Right lobe of liver (tissue), 6 donors: ENCODE data around the gene TAF3. TPM values are rescaled to one million over a fixed set of nuclear protein-coding genes. Genes with fewer than 3 reads are reported as not detected.

Source experiments
- ATAC-seq, 4 donors: fragments of 200-7000 bp; cut with Tn5 transposase; one replicate each; pipeline ENCODE4 v1.9.1; 2020; ENCODE audit warnings: mild to moderate bottlenecking in 4 of 4, moderate library complexity in 4 of 4
- DNase-seq, 3 donors: peaks; one replicate each; pipeline ENCODE4 v3.0.0-alpha.2; 2020
- H3K27ac ChIP-seq, 3 donors: fragments of 200-600 bp; one replicate each; pipeline ENCODE4 v1.8.0; 2022
- H3K27me3 ChIP-seq, 2 donors: fragments of 200-600 bp; one replicate each; pipeline ENCODE4 v1.8.0; 2022
- H3K36me3 ChIP-seq, 4 donors: fragments of 200-600 bp; sonication (generic) in 1 of 4; one replicate each; pipeline versions ENCODE4 v1.5.1 to v1.8.0; 2017 to 2022; ENCODE audit warnings: control low read depth in 1 of 4
- H3K4me1 ChIP-seq, 4 donors: fragments of 200-600 bp; sonication (generic) in 1 of 4; one replicate each; pipeline versions ENCODE4 v1.5.1 to v1.8.0; 2017 to 2022; ENCODE audit warnings: control low read depth in 1 of 4
- H3K4me3 ChIP-seq, 3 donors: fragments of 200-600 bp; one replicate each; pipeline ENCODE4 v1.8.0; 2022
- H3K9me3 ChIP-seq, 4 donors: fragments of 200-600 bp; sonication (generic) in 1 of 4; one replicate each; pipeline versions ENCODE4 v1.5.1 to v1.8.0; 2017 to 2022; ENCODE audit warnings: control low read depth in 1 of 4
- POLR2A ChIP-seq: fragments of 450-650 bp; IDR thresholded peaks from one replicate; pipeline ENCODE4 v1.6.1; 2017; ENCODE audit warnings: antibody characterized with exemption, mild to moderate bottlenecking
- WGBS: methylation state at CpG from one replicate; pipeline ENCODE4 v1.1.6; 2018; ENCODE audit warnings: low coverage, low lambda C conversion rate; ENCODE audit not compliant: insufficient coverage; ENCODE audit errors: missing lambda C conversion rate; 5-methylcytosine and 5-hydroxymethylcytosine counted together
- intact Hi-C, 2 donors: fragments of 100-400 bp; cut with DNase I; formaldehyde crosslinking; loops; one replicate each; pipeline versions ENCODE4 v1.11.2 to v1.14.1; 2022
- total RNA-seq, 6 experiments: library from RNA; depleted of rRNA in 2 of 6; stranded (reverse); fragments of >200 nt in 2 of 6; fragmentation: NEBNext Ultra II Directional in 3 of 6; extraction: Animal tissue kit (Norgen Biotek cat#: 25700) in 3 of 6; gene quantifications; one replicate each; pipeline versions ENCODE4 v1.1.0 to v1.2.4, GENCODE V29; 2016 to 2023
- TF ChIP-seq, protein P1 (sequence below), 4 donors: fragments of 200-600 bp in 3 of 4; fragments of 450-650 bp in 1 of 4; IDR thresholded peaks; one replicate each; pipeline versions ENCODE4 v1.5.1 to v1.8.0; 2016 to 2022; ENCODE audit warnings: antibody characterized with exemption in 4 of 4, mild to moderate bottlenecking in 2 of 4
- donor health status: DM: no; HTN: yes; CAD: no.
- donor health status: DM: no; HTN: no; CAD: no.
- donor health status: DM: no; HTN: no; CAD: no.
- donor health status: DM: no; HTN: yes; CAD: no.
- donor health status: DM: no; HTN: yes; CAD: no.

TAF3 gene
- total RNA-seq, 6 experiments from 2014 or later, result 1.9 to 3.5 (median 3.0) TPM

DNA sequence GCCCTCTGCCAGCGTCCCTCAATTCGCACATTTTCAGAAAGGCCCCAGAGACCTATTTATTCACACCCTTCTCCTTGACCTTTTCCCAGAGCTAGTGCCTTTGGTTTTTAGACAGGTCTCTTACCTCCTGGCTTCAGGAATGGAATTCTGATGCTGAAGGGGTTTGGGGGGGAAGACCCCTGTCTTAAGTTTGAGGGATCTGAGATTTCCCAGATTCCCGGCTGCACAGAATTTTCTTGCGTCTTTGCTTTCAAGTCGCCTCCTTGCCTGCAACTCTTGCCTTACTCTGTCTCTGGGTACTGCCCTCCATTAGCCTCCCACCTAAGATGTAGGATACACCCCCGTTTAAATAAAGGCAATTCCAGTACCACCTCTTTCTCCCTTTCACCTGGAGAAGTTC, 238.1 kb downstream of the TAF3 start:
- intact Hi-C loops, result no loop called here
- Histone ChIP-seq H3K4me3 (peak overlapping the region; percentile 33 to 59 (median 49)), H3K36me3 (no peaks in the 10 kb centered on the region), H3K27ac (peak overlapping the region; percentile 34 to 57 (median 36)), H3K9me3 (no peaks in the 10 kb centered on the region), H3K27me3 (peaks cover 7 to 13% of the 10 kb centered on the region in 2 donors), H3K4me1 (peaks cover 0 to 20% (median 5%) of the 10 kb centered on the region in 4 donors)
- ATAC-seq, result no peak
- DNase-seq, result no peak
- TF ChIP-seq POLR2A, result no peak
- TF ChIP-seq, protein P1, sequence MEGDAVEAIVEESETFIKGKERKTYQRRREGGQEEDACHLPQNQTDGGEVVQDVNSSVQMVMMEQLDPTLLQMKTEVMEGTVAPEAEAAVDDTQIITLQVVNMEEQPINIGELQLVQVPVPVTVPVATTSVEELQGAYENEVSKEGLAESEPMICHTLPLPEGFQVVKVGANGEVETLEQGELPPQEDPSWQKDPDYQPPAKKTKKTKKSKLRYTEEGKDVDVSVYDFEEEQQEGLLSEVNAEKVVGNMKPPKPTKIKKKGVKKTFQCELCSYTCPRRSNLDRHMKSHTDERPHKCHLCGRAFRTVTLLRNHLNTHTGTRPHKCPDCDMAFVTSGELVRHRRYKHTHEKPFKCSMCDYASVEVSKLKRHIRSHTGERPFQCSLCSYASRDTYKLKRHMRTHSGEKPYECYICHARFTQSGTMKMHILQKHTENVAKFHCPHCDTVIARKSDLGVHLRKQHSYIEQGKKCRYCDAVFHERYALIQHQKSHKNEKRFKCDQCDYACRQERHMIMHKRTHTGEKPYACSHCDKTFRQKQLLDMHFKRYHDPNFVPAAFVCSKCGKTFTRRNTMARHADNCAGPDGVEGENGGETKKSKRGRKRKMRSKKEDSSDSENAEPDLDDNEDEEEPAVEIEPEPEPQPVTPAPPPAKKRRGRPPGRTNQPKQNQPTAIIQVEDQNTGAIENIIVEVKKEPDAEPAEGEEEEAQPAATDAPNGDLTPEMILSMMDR (IDR thresholded peaks at IDR 0.05), result no peak
- WGBS, result 41% methylated on average over 4 of the region's 6 CpGs

DNA sequence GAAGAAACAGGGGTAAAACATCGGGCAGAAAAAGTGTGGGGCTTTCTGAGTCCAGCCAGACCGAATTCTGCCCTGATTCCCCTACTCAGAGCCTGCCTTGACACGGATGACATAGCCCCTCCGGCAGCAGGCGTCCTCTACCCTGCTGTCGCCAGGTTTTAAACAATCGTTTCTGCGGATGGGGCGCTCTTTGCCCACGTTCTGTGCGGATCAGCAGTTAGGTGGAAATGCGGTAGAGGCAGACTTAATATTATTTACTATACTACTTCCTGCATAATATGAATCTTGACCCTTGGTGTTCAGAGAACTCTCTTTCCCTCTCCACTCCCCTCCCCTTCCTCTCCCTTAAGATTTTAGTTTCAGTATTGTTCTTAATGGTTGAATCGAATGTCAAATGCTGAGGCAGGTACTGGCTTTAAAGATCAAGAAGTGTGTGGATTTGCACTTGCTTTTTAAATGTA, 238.6 kb downstream of the TAF3 start:
- Histone ChIP-seq H3K36me3 (no peaks in the 10 kb centered on the region), H3K4me3 (peak overlapping the region in 1 of 3 donors; percentile 1), H3K27me3 (peaks cover 2 to 8% of the 10 kb centered on the region in 2 donors), H3K27ac (peak overlapping the region; percentile 34 to 57 (median 36)), H3K9me3 (no peaks in the 10 kb centered on the region), H3K4me1 (peaks cover 0 to 16% (median 5%) of the 10 kb centered on the region in 4 donors)
- peak in 2 of 4 donors; percentile 1 to 7 for ATAC-seq
- 18% methylated on average over 7 of the region's 13 CpGs for WGBS
- DNase-seq, result no peak
- no peak for TF ChIP-seq POLR2A
- TF ChIP-seq, protein P1 (IDR thresholded peaks at IDR 0.05), result no peak
- intact Hi-C loops, result no loop called here

DNA sequence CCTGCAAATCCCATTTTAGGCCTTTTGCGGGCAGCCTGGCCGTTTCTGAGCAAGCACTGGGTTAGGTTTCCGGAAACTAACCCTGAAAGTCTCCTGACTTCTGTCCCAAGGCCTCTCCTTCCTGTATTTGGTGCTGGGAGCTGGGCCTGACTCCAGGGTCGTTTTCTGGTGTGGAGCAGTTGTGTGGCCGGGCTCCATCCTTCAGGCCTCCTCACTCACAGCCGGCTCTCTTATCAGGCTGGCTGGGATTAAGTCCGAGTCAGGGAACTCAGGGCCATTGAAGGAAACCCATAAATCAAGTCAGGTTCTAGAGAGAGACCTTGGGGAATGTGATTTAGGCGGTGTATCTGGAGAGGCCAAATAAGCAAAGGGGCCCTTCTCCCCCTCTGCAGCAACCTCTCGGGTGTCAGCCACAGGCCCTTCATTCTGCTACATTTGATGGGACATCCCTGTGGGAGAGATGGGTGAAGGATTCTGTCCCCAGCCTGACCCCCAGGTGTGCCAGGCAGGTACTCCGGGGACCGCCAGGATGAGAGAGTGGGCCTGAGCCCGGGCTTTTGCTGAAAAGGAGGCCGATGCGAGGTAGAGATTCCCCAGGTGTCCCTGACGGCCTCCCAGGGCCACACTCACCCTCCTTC, 239.4 kb downstream of the TAF3 start:
- intact Hi-C loops, result no loop called here
- DNase-seq, result no peak
- H3K27me3 ChIP-seq, result peaks cover 0 to 7% of the 10 kb centered on the region in 2 donors

DNA sequence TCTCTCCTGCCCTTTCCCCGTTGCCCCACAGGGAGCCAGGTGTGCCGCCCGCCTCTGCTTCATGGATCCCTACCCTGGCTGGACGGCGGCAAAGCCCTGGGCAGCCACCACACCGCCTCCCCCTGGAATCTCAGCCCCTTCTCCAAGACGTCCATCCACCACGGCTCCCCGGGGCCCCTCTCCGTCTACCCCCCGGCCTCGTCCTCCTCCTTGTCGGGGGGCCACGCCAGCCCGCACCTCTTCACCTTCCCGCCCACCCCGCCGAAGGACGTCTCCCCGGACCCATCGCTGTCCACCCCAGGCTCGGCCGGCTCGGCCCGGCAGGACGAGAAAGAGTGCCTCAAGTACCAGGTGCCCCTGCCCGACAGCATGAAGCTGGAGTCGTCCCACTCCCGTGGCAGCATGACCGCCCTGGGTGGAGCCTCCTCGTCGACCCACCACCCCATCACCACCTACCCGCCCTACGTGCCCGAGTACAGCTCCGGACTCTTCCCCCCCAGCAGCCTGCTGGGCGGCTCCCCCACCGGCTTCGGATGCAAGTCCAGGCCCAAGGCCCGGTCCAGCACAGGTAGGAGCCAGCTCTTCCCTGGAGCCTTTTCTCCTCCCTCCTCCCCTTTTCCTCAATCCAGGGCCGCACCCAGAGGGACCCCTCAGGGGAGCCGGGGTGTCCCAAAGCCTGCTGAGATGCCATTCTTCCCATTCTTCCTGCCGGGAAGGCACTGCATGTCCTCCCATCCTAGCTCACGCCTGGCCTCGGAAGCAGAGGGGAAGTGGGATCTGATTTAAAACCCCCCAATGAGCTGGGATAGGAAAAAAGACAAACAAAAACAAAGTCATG, 240.2 kb downstream of the TAF3 start:
- Histone ChIP-seq H3K27me3 (peaks cover 0 to 7% of the 10 kb centered on the region in 2 donors), H3K4me3 (no peak overlapping the region), H3K9me3 (no peaks in the 10 kb centered on the region), H3K27ac (no peak overlapping the region), H3K36me3 (no peaks in the 10 kb centered on the region), H3K4me1 (peaks cover 0 to 9% (median 2%) of the 10 kb centered on the region in 4 donors)
- ATAC-seq, result no peak
- TF ChIP-seq POLR2A, result no peak
- TF ChIP-seq, protein P1 (IDR thresholded peaks at IDR 0.05), result no peak
- peak in 1 of 3 donors; percentile 56 for DNase-seq
- WGBS, result 44% methylated on average over 26 of the region's 45 CpGs
- intact Hi-C loops, result no loop called here

More for the DNA sequence above, 239.4 kb downstream of the TAF3 start:
- Histone ChIP-seq H3K36me3 (no peaks in the 10 kb centered on the region), H3K9me3 (no peaks in the 10 kb centered on the region), H3K4me3 (no peak overlapping the region), H3K27ac (peak overlapping the region; percentile 34 to 57 (median 36)), H3K4me1 (peaks cover 0 to 16% (median 5%) of the 10 kb centered on the region in 4 donors)
- peak in 3 of 4 donors; percentile 4 to 50 (median 29) for ATAC-seq
- no peak for TF ChIP-seq POLR2A
- TF ChIP-seq, protein P1 (IDR thresholded peaks at IDR 0.05), result no peak
- 40% methylated on average over 2 of the region's 15 CpGs for WGBS
